HCT116 (cell line): ENCODE results near the gene RIC8B. TPM values are rescaled to one million over a fixed set of nuclear protein-coding genes. Genes with fewer than 3 reads are reported as not detected.

Experiments
- ATAC-seq: fragments of 200-7000 bp; cut with Tn5 transposase; 2 replicates; pipeline ENCODE4 v1.9.1; 2020; ENCODE audit warnings: mild to moderate bottlenecking, moderate library complexity
- BruUV-seq: library from RNA; stranded (reverse); fragments of 400-500 nt; replicated peaks from 2 replicates; lab custom pipeline; 2021; lab: Mats Ljungman, UMichigan
- CTCF ChIA-PET: fragments of 300-600 bp; sonication (Branson Sonifier 250); formaldehyde crosslinking; loops from one replicate; lab custom pipeline; 2021; ENCODE audit warnings: antibody characterized with exemption; lab: Charles Lee
- POLR2A ChIA-PET: fragments of 300-600, 350-600 bp; sonication (Branson Sonifier 250); formaldehyde crosslinking; loops from one replicate; lab custom pipeline; 2021; ENCODE audit warnings: antibody characterized with exemption; lab: Charles Lee
- RAD21 ChIA-PET, 2 experiments: fragments of 300-600 bp; sonication (Branson Sonifier 250); formaldehyde crosslinking; loops; one replicate each; lab custom pipeline; 2023; ENCODE audit warnings: low total read pairs in 2 of 2; ENCODE audit not compliant: uncharacterized antibody in 2 of 2, unreplicated experiment in 2 of 2, low non-redundant PET in 1 of 2; lab: Charles Lee
- DNase-seq: peaks from one replicate; pipeline ENCODE4 v3.0.0-alpha.2; 2010; ENCODE audit warnings: low read depth, low spot score
- H2AFZ ChIP-seq: fragments of 200-600 bp; shearing (Covaris generic), sonication (generic); 2 replicates; pipeline ENCODE4 v1.6.1; 2017; ENCODE audit warnings: low read depth, mixed run types, mixed read lengths, antibody characterized with exemption, low read length; ENCODE audit not compliant: poor library complexity, severe bottlenecking
- H3K27ac ChIP-seq: 2 replicates; pipeline ENCODE4 v1.5.1; 2012; ENCODE audit warnings: low read depth, low read length
- H3K27me3 ChIP-seq: fragments of 200-600 bp; sonication (generic); 2 replicates; pipeline ENCODE4 v1.6.1; 2016; ENCODE audit warnings: mixed run types, low read length, mixed read lengths; ENCODE audit not compliant: insufficient read depth
- H3K36me3 ChIP-seq, 2 experiments: fragments of 200-500 bp in 1 of 2; fragments of 200-600 bp in 1 of 2; sonication (Bioruptor generic) in 1 of 2; sonication (generic) in 1 of 2; 2 replicates each; pipeline versions ENCODE4 v1.5.1 to v1.6.1; 2014 to 2016; ENCODE audit warnings: low read length in 2 of 2, inconsistent platforms in 1 of 2, mixed read lengths in 1 of 2, mixed run types in 1 of 2; ENCODE audit not compliant: insufficient read depth in 2 of 2, control insufficient read depth in 1 of 2
- H3K4me1 ChIP-seq, 2 experiments: fragments of 200-600 bp in 1 of 2; sonication (generic) in 1 of 2; 2 replicates each; pipeline versions ENCODE4 v1.5.1 to v1.6.1; 2012 to 2017; ENCODE audit warnings: low read length in 2 of 2, inconsistent platforms in 1 of 2, mild to moderate bottlenecking in 1 of 2, mixed read lengths in 1 of 2, mixed run types in 1 of 2, moderate library complexity in 1 of 2; ENCODE audit not compliant: insufficient read depth in 2 of 2, control insufficient read depth in 1 of 2
- H3K4me2 ChIP-seq: fragments of 200-600 bp; sonication (generic); 2 replicates; pipeline ENCODE4 v1.6.1; 2017; ENCODE audit warnings: mixed run types, low read length, mixed read lengths
- H3K4me3 ChIP-seq, 2 experiments: fragments of 200-600 bp in 1 of 2; sonication (generic) in 1 of 2; replicated peaks in 1 of 2; 2 replicates each; pipeline ENCODE4 v1.5.1; 2011 to 2016; ENCODE audit warnings: low read length in 2 of 2, control low read depth in 1 of 2, low read depth in 1 of 2, mild to moderate bottlenecking in 1 of 2, mixed read lengths in 1 of 2, mixed run types in 1 of 2
- H3K79me2 ChIP-seq: fragments of 200-600 bp; sonication (generic); 2 replicates; pipeline ENCODE4 v1.6.1; 2017; ENCODE audit warnings: mild to moderate bottlenecking, mixed run types, low read length, moderate library complexity, mixed read lengths; ENCODE audit not compliant: insufficient read depth
- H3K9ac ChIP-seq: fragments of 200-600 bp; sonication (generic); 2 replicates; pipeline ENCODE4 v1.6.1; 2016; ENCODE audit warnings: low read length, mixed read lengths
- H3K9me2 ChIP-seq: fragments of 200-600 bp; sonication (generic), shearing (Covaris generic); 2 replicates; pipeline ENCODE4 v1.6.1; 2017; ENCODE audit warnings: mixed run types, mild to moderate bottlenecking, moderate library complexity; ENCODE audit not compliant: insufficient read depth
- H3K9me3 ChIP-seq, 2 experiments: fragments of 200-500 bp in 1 of 2; fragments of 200-600 bp in 1 of 2; sonication (Bioruptor generic) in 1 of 2; sonication (generic) in 1 of 2; 2 replicates each; pipeline ENCODE4 v1.6.1; 2014 to 2017; ENCODE audit warnings: low read length in 2 of 2, mixed read lengths in 2 of 2, inconsistent platforms in 1 of 2, low read depth in 1 of 2, mild to moderate bottlenecking in 1 of 2, mixed run types in 1 of 2, moderate library complexity in 1 of 2; ENCODE audit not compliant: control insufficient read depth in 1 of 2, insufficient read depth in 1 of 2
- H4K20me1 ChIP-seq: fragments of 200-600 bp; sonication (generic), shearing (Covaris generic); 2 replicates; pipeline ENCODE4 v1.6.1; 2017; ENCODE audit warnings: mixed run types, mild to moderate bottlenecking, moderate library complexity; ENCODE audit not compliant: insufficient read depth
- CBX3 ChIP-seq: IDR thresholded peaks from 2 replicates; pipeline ENCODE4 v1.6.1; 2012; ENCODE audit warnings: low read depth
- CEBPB ChIP-seq: IDR thresholded peaks from 2 replicates; pipeline ENCODE4 v1.6.1; 2012; ENCODE audit warnings: low read depth
- ELF1 ChIP-seq: IDR thresholded peaks from 2 replicates; pipeline ENCODE4 v1.6.1; 2012; ENCODE audit warnings: low read depth, borderline replicate concordance
- EZH2 ChIP-seq: fragments of 200-600 bp; sonication (generic); IDR thresholded peaks from 2 replicates; pipeline ENCODE4 v1.6.1; 2017; ENCODE audit warnings: antibody characterized with exemption, mixed run types
- FOSL1 ChIP-seq: IDR thresholded peaks from 2 replicates; pipeline ENCODE4 v1.6.1; 2012; ENCODE audit warnings: low read depth
- JUND ChIP-seq: IDR thresholded peaks from 2 replicates; pipeline ENCODE4 v1.6.1; 2012
- MAX ChIP-seq: IDR thresholded peaks from 2 replicates; pipeline ENCODE4 v1.6.1; 2012
- POLR2AphosphoS5 ChIP-seq: IDR thresholded peaks from 2 replicates; pipeline ENCODE4 v1.6.1; 2011; ENCODE audit warnings: mild to moderate bottlenecking, low read depth, low read length, moderate library complexity
- REST ChIP-seq: IDR thresholded peaks from 2 replicates; pipeline ENCODE4 v1.6.1; 2012; ENCODE audit warnings: low read depth
- SIN3A ChIP-seq: IDR thresholded peaks from 2 replicates; pipeline ENCODE4 v1.6.1; 2012; ENCODE audit warnings: low read depth
- SP1 ChIP-seq: IDR thresholded peaks from 2 replicates; pipeline ENCODE4 v1.6.1; 2012; ENCODE audit warnings: low read depth
- SRF ChIP-seq: IDR thresholded peaks from 2 replicates; pipeline ENCODE4 v1.6.1; 2012; ENCODE audit warnings: low read depth
- YY1 ChIP-seq: IDR thresholded peaks from 2 replicates; pipeline ENCODE4 v1.6.1; 2011; ENCODE audit warnings: low read length, low read depth, moderate library complexity, mild to moderate bottlenecking; ENCODE audit not compliant: insufficient replicate concordance; ENCODE audit errors: extremely low read depth
- ZBTB33 ChIP-seq: IDR thresholded peaks from 2 replicates; pipeline ENCODE4 v1.6.1; 2011; ENCODE audit warnings: mild to moderate bottlenecking, low read length, moderate library complexity; ENCODE audit not compliant: insufficient replicate concordance; ENCODE audit errors: extremely low read depth
- ZNF274 ChIP-seq: fragments of 200-500 bp; sonication (Bioruptor generic); IDR thresholded peaks from 2 replicates; pipeline ENCODE4 v1.6.1; 2014; ENCODE audit warnings: mild to moderate bottlenecking, low read depth, low read length, inconsistent platforms
- intact Hi-C: fragments of 100-400 bp; cut with micrococcal nuclease; formaldehyde crosslinking; loops from 2 replicates; pipeline ENCODE4 v1.10.0; 2022
- total RNA-seq: library from RNA; stranded (reverse); gene quantifications from one replicate; pipeline ENCODE4 v1.2.1, GENCODE V29; 2021; ENCODE audit not compliant: unreplicated experiment
- TF ChIP-seq, protein P1 (sequence below): IDR thresholded peaks from 2 replicates; pipeline ENCODE4 v1.6.1; 2012

RIC8B gene
- total RNA-seq, 1 experiment from 2014 or later, result 16.7 TPM

GRCh38 chr12:106893451-106893850 lies 119.0 kb downstream of the RIC8B start:
- no peaks in the 10 kb centered on the region for H3K36me3 ChIP-seq
- no TSS peak for BruUV-seq
- ATAC-seq (no peak), DNase-seq (no peak)
- no peak overlapping the region for H2AFZ ChIP-seq
- no peaks in the 10 kb centered on the region for H3K4me1 ChIP-seq
- H4K20me1 ChIP-seq, result no peaks in the 10 kb centered on the region
- H3K27me3 ChIP-seq, result no peaks in the 10 kb centered on the region
- intact Hi-C loops, result no loop called here
- H3K4me3 ChIP-seq, result no peak overlapping the region
- H3K4me2 ChIP-seq, result no peak overlapping the region
- ChIA-PET RAD21 (no interaction called here), POLR2A (no interaction called here), CTCF (no interaction called here)
- no peak overlapping the region for H3K9ac ChIP-seq
- H3K27ac ChIP-seq, result no peak overlapping the region
- no peaks in the 10 kb centered on the region for H3K9me2 ChIP-seq
- H3K79me2 ChIP-seq, result no peaks in the 10 kb centered on the region
- TF ChIP-seq CBX3, result no peak
- no peak for TF ChIP-seq ZNF274
- TF ChIP-seq SRF, result no peak
- TF ChIP-seq POLR2AphosphoS5, result no peak
- no peak for TF ChIP-seq REST
- no peak for TF ChIP-seq SIN3A
- TF ChIP-seq, protein P1, sequence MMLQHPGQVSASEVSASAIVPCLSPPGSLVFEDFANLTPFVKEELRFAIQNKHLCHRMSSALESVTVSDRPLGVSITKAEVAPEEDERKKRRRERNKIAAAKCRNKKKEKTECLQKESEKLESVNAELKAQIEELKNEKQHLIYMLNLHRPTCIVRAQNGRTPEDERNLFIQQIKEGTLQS, result no peak
- TF ChIP-seq SP1, result no peak
- TF ChIP-seq YY1, result no peak
- TF ChIP-seq JUND, result no peak
- no peak for TF ChIP-seq ELF1
- no peak for TF ChIP-seq FOSL1
- no peak for TF ChIP-seq EZH2
- TF ChIP-seq CEBPB, result no peak
- no peak for TF ChIP-seq MAX
- TF ChIP-seq ZBTB33, result no peak
- no peaks in the 10 kb centered on the region for H3K9me3 ChIP-seq
